GM18505 (cell line): ENCODE measurements around the gene KRTAP6-2.

ENCODE experiments used
- ATAC-seq: cut with Tn5 transposase; IDR thresholded peaks from one replicate; pipeline ENCODE4 v1.9.1; 2021; ENCODE audit not compliant: unreplicated experiment
- POLR2A ChIP-seq: IDR thresholded peaks from 4 replicates; pipeline ENCODE4 v1.6.1; 2011; ENCODE audit warnings: borderline replicate concordance; ENCODE audit not compliant: insufficient read depth, insufficient read length; ENCODE audit errors: extremely low read depth

The KRTAP6-2 gene

GRCh38 chr21:30598802-30599201 is at the start of gene KRTAP6-2:
TSS of gene KRTAP6-2 (minus strand) at chr21:30598902. CDS start at chr21:30598874, 28 bp downstream.
- no peak for ATAC-seq
- TF ChIP-seq POLR2A, result no peak

GRCh38 chr21:30646904-30647414 is 48.3 kb upstream of the KRTAP6-2 start:
- no peak for ATAC-seq
- no peak for TF ChIP-seq POLR2A

GRCh38 chr21:30642564-30642963 is 43.9 kb upstream of the KRTAP6-2 start, which contains the start of gene KRTAP20-3:
TSS of gene KRTAP20-3 (plus strand) at chr21:30642864.
- TF ChIP-seq POLR2A, result no peak
- ATAC-seq, result no peak

GRCh38 chr21:30638686-30639085 is 40.0 kb upstream of the KRTAP6-2 start:
- ATAC-seq, result no peak
- TF ChIP-seq POLR2A, result no peak

- ATAC-seq, result no peak
Observed at GRCh38 chr21:30634906-30635305, 36.2 kb upstream of the KRTAP6-2 start, which contains the start of gene KRTAP20-2. TSS of gene KRTAP20-2 (plus strand) at chr21:30635206. CDS start at chr21:30635264, 58 bp downstream.

GRCh38 chr21:30629200-30629599 is 30.5 kb upstream of the KRTAP6-2 start:
- ATAC-seq, result no peak
- no peak for TF ChIP-seq POLR2A

More at GRCh38 chr21:30634906-30635305, 36.2 kb upstream of the KRTAP6-2 start, which contains the start of gene KRTAP20-2:
- TF ChIP-seq POLR2A, result no peak

- no peak for ATAC-seq
- TF ChIP-seq POLR2A, result no peak
Observed at GRCh38 chr21:30628109-30628508, 29.4 kb upstream of the KRTAP6-2 start.

GRCh38 chr21:30625449-30626165 is 26.9 kb upstream of the KRTAP6-2 start:
- no peak for ATAC-seq
- TF ChIP-seq POLR2A, result no peak

- no peak for TF ChIP-seq POLR2A
- ATAC-seq, result no peak
Observed at GRCh38 chr21:30623362-30623761, 24.7 kb upstream of the KRTAP6-2 start.

GRCh38 chr21:30620522-30620921 is 21.8 kb upstream of the KRTAP6-2 start, which contains the start of gene KRTAP20-4:
TSS of gene KRTAP20-4 (plus strand) at chr21:30620627.
- TF ChIP-seq POLR2A, result no peak
- ATAC-seq, result no peak

- TF ChIP-seq POLR2A, result no peak
- ATAC-seq, result no peak
Observed at GRCh38 chr21:30620080-30620479, 21.4 kb upstream of the KRTAP6-2 start.

GRCh38 chr21:30616125-30616524 is 17.4 kb upstream of the KRTAP6-2 start, which contains the start of gene KRTAP20-1:
TSS of gene KRTAP20-1 (plus strand) at chr21:30616425. CDS start at chr21:30616455, 30 bp downstream.
- no peak for TF ChIP-seq POLR2A
- ATAC-seq, result no peak

GRCh38 chr21:30615199-30615598 is 16.5 kb upstream of the KRTAP6-2 start:
- ATAC-seq, result no peak
- TF ChIP-seq POLR2A, result no peak

- TF ChIP-seq POLR2A, result no peak
- no peak for ATAC-seq
Observed at GRCh38 chr21:30613836-30614235, 15.1 kb upstream of the KRTAP6-2 start, which contains the start of gene KRTAP6-1. TSS of gene KRTAP6-1 (minus strand) at chr21:30613930. CDS start at chr21:30613904, 26 bp downstream.
